Esophagus squamous epithelium (tissue), 5 donors: Measurements from ENCODE around the gene KCND2. TPM values are rescaled to one million over a fixed set of nuclear protein-coding genes. Genes with fewer than 3 reads are reported as not detected.

Experiments used
- DNase-seq: peaks from one replicate; lab custom pipeline; 2025; lab: John Stamatoyannopoulos, UW
- H3K27ac ChIP-seq, 4 donors: fragments of 200-600 bp; sonication (generic); one replicate each; pipeline ENCODE4 v1.5.1; 2016 to 2019; ENCODE audit warnings: mild to moderate bottlenecking in 1 of 4
- H3K27me3 ChIP-seq, 4 donors: fragments of 200-600 bp; sonication (generic); 1 replicate in 3 of 4; 2 replicates in 1 of 4; pipeline versions ENCODE4 v1.5.1 to v1.6.0; 2017 to 2021; ENCODE audit warnings: antibody characterized with exemption in 1 of 4
- H3K36me3 ChIP-seq, 3 donors: fragments of 200-600 bp; sonication (generic); one replicate each; pipeline ENCODE4 v1.5.1; 2016 to 2019
- H3K4me1 ChIP-seq, 3 donors: fragments of 200-600 bp; sonication (generic); one replicate each; pipeline ENCODE4 v1.5.1; 2017 to 2019
- H3K4me3 ChIP-seq, 4 donors: fragments of 200-600 bp; sonication (generic); 1 replicate in 3 of 4; 2 replicates in 1 of 4; pipeline ENCODE4 v1.5.1; 2016 to 2019; ENCODE audit warnings: mild to moderate bottlenecking in 2 of 4, moderate library complexity in 1 of 4
- H3K9me3 ChIP-seq, 3 donors: fragments of 200-600 bp; sonication (generic); one replicate each; pipeline ENCODE4 v1.5.1; 2016 to 2019
- POLR2A ChIP-seq, 4 donors: fragments of 450-650 bp; IDR thresholded peaks; one replicate each; pipeline ENCODE4 v1.6.1; 2017; ENCODE audit warnings: antibody characterized with exemption in 4 of 4, mild to moderate bottlenecking in 4 of 4, moderate library complexity in 3 of 4
- WGBS, 2 donors: methylation state at CpG; one replicate each; pipeline ENCODE4 v1.1.5; 2018; 5-methylcytosine and 5-hydroxymethylcytosine counted together
- intact Hi-C: fragments of 100-400 bp; cut with DNase I; formaldehyde crosslinking; loops from one replicate; pipeline ENCODE4 v1.15.0; 2022
- total RNA-seq, 4 donors: library from RNA; depleted of rRNA; stranded (reverse); fragments of >200 nt; gene quantifications; one replicate each; pipeline ENCODE4 v1.1.0, GENCODE V29; 2016
- TF ChIP-seq, protein P1 (sequence below), 6 experiments: fragments of 450-650 bp in 4 of 6; fragments of 200-600 bp in 2 of 6; sonication (generic) in 2 of 6; IDR thresholded peaks; one replicate each; pipeline ENCODE4 v1.5.1; 2016 to 2019; ENCODE audit warnings: antibody characterized with exemption in 6 of 6, mild to moderate bottlenecking in 4 of 6, moderate library complexity in 4 of 6
- donor health status: DM: yes; HTN: yes; CAD: no.

Gene KCND2
- total RNA-seq, 4 donors from 2014 or later, result 0.09 to 0.19 TPM; not detected in 2

DNA sequence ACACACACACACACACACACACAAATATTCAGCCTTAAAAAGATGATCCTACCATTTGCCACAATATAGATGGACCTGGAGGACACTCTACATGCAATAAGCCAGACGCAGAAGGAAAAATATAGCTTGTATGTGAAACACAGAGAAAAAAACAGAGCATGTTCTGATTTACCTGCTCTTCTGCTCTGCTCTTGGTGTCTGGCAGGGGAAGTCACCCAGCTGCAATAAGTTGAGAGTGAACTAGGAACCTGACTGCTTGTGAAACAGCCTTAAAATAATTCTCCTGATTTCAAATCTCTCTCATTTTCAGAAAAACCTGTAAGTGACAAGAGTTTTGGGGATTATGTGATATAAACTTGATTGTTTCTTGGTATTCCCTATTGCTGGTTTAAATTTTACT lies 31.0 kb upstream of the KCND2 start:
- Histone ChIP-seq H3K4me1 (no peaks in the 10 kb centered on the region), H3K27ac (no peak overlapping the region), H3K9me3 (no peaks in the 10 kb centered on the region), H3K27me3 (no peaks in the 10 kb centered on the region), H3K4me3 (no peak overlapping the region), H3K36me3 (no peaks in the 10 kb centered on the region)
- DNase-seq, result no peak
- WGBS, 2 donors, result 100% methylated on average over 1 of the region's 1 CpG
- no peak for TF ChIP-seq POLR2A (IDR thresholded peaks at IDR 0.05)
- intact Hi-C loops, result no loop called here

DNA sequence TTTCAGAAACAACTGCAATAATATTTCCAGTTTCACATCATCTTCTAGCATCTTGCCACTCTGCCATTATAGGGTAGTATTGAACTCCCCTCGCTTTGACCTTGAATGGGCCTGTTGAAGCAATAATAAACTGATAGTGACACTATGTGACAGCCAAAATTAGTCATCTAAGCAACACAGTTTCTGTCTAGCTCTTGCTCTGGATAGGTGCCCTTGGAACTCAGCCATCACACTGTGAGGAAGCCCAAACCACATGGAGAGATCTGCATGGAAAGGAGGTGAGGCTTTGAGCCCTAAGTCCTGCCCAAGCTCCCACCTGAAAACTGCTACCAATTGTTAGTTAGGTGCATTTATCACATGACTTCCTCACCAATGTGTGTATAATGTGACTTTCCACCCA lies 18.1 kb upstream of the KCND2 start:
- 40 to 59% methylated on average over 1 of the region's 1 CpG for WGBS, 2 donors
- DNase-seq, result no peak
- intact Hi-C loops, result no loop called here

DNA sequence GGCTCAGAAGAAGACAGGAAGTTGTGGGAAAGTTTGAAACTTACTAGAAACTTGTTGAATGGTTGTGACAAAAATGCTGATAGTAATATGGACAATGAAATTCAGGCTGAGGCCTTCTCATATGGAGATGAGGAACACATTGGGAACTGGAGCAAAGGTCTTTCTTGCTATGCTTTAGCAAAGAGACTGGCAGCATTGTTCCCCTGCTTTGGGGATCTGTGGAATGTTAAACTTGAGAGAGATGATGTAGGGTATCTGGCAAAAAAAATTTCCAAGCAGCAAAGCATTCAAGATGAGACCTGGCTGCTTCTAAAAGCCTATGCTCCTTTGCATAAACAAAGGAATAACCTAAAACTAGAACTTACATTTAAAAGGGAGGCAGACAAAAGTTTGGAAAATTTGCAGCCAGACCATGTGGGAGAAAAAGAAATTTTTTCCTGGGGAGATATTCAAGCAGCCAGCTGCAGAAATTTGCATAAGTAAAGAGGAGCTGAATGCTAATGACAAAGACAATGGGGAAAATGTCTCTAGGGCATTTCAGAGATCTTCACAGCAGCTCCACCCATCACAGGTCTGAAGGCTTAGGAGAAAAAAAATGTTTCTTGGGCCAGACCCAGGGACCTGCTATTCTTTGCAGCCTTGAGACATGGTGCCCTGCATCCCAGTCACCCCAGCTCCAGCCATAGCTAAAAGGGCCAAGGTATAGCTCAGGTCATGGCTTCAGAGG lies 16.5 kb upstream of the KCND2 start:
- no peaks in the 10 kb centered on the region for H3K9me3 ChIP-seq
- H3K27ac ChIP-seq, result no peak overlapping the region
- no peak for DNase-seq
- H3K4me3 ChIP-seq, result no peak overlapping the region
- H3K36me3 ChIP-seq, result no peaks in the 10 kb centered on the region
- no peak for TF ChIP-seq POLR2A (IDR thresholded peaks at IDR 0.05)
- TF ChIP-seq, protein P1, sequence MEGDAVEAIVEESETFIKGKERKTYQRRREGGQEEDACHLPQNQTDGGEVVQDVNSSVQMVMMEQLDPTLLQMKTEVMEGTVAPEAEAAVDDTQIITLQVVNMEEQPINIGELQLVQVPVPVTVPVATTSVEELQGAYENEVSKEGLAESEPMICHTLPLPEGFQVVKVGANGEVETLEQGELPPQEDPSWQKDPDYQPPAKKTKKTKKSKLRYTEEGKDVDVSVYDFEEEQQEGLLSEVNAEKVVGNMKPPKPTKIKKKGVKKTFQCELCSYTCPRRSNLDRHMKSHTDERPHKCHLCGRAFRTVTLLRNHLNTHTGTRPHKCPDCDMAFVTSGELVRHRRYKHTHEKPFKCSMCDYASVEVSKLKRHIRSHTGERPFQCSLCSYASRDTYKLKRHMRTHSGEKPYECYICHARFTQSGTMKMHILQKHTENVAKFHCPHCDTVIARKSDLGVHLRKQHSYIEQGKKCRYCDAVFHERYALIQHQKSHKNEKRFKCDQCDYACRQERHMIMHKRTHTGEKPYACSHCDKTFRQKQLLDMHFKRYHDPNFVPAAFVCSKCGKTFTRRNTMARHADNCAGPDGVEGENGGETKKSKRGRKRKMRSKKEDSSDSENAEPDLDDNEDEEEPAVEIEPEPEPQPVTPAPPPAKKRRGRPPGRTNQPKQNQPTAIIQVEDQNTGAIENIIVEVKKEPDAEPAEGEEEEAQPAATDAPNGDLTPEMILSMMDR (IDR thresholded peaks at IDR 0.05), result no peak
- H3K27me3 ChIP-seq, result no peaks in the 10 kb centered on the region
- intact Hi-C loops, result no loop called here
- H3K4me1 ChIP-seq, result no peaks in the 10 kb centered on the region

More for the DNA sequence above, 18.1 kb upstream of the KCND2 start:
- Histone ChIP-seq H3K27me3 (no peaks in the 10 kb centered on the region), H3K4me1 (no peaks in the 10 kb centered on the region), H3K9me3 (no peaks in the 10 kb centered on the region), H3K4me3 (no peak overlapping the region), H3K36me3 (no peaks in the 10 kb centered on the region), H3K27ac (no peak overlapping the region)
- TF ChIP-seq POLR2A (IDR thresholded peaks at IDR 0.05), result no peak
- TF ChIP-seq, protein P1 (IDR thresholded peaks at IDR 0.05), result no peak

DNA sequence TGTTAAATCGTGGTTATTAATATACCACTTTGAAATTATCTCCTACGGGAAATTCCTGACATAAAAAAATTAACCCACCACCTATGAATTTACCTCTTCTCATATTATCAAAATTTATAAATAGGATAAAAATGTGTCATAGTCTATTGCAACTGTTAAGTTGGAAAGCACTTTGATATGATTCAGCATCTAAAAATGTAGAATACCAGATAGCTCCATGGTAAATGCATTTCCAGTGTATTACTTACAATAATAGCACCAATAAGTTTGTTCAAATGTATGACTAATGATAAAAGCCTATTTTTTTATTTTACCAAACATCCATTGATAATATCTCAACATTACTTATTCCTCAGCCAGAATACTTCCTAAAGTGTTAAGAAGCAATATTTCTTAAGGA lies 13.6 kb upstream of the KCND2 start:
- intact Hi-C loops, result no loop called here
- WGBS, 2 donors, result 67 to 72% methylated on average over 2 of the region's 2 CpGs
- Histone ChIP-seq H3K36me3 (no peaks in the 10 kb centered on the region), H3K4me1 (no peaks in the 10 kb centered on the region), H3K27ac (no peak overlapping the region), H3K27me3 (no peaks in the 10 kb centered on the region), H3K9me3 (no peaks in the 10 kb centered on the region), H3K4me3 (no peak overlapping the region)
- DNase-seq, result no peak
- no peak for TF ChIP-seq POLR2A (IDR thresholded peaks at IDR 0.05)
- TF ChIP-seq, protein P1 (IDR thresholded peaks at IDR 0.05), result no peak

DNA sequence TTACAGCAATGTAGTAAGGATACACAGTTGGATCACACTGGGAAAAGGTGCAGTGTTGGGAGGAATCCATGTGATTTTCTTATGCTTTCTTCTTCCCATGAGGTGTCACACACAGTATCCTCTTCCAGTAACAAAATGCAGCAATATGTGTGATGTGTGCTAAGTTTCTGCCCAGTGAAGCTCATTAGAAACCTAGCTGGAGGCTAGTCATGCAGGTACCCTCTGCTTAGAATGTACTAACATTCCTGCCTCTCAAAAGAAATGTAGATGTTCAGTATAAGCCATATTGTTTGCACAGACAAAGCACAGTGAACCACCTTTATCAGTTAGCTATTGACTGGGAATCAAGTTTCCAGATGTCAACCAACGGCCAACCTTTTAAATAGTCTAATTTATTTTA lies 12.9 kb upstream of the KCND2 start:
- Histone ChIP-seq H3K27me3 (no peaks in the 10 kb centered on the region), H3K36me3 (no peaks in the 10 kb centered on the region), H3K27ac (no peak overlapping the region), H3K4me1 (no peaks in the 10 kb centered on the region), H3K4me3 (no peak overlapping the region), H3K9me3 (no peaks in the 10 kb centered on the region)
- 33 to 37% methylated on average over 1 of the region's 1 CpG for WGBS, 2 donors
- DNase-seq, result no peak
- intact Hi-C loops, result no loop called here
- TF ChIP-seq, protein P1 (IDR thresholded peaks at IDR 0.05), result no peak
- TF ChIP-seq POLR2A (IDR thresholded peaks at IDR 0.05), result no peak
